Endometrium (tissue), 2 donors: Measurements from ENCODE around the gene ATRN.
A peak's percentile ranks its signal among the peaks of the same experiment; 100 is the strongest.

Experiments used
- FAIRE-seq: peaks from 2 replicates; lab custom pipeline; 2012; peaks lifted over from hg19 to GRCh38; lab: Jason Lieb, UNC
- donor health status: control.
- donor health status: control.

ATRN gene

GRCh38 chr20:3658716-3659491, 188.1 kb downstream of the ATRN start:
- FAIRE-seq, result no peak

DNA sequence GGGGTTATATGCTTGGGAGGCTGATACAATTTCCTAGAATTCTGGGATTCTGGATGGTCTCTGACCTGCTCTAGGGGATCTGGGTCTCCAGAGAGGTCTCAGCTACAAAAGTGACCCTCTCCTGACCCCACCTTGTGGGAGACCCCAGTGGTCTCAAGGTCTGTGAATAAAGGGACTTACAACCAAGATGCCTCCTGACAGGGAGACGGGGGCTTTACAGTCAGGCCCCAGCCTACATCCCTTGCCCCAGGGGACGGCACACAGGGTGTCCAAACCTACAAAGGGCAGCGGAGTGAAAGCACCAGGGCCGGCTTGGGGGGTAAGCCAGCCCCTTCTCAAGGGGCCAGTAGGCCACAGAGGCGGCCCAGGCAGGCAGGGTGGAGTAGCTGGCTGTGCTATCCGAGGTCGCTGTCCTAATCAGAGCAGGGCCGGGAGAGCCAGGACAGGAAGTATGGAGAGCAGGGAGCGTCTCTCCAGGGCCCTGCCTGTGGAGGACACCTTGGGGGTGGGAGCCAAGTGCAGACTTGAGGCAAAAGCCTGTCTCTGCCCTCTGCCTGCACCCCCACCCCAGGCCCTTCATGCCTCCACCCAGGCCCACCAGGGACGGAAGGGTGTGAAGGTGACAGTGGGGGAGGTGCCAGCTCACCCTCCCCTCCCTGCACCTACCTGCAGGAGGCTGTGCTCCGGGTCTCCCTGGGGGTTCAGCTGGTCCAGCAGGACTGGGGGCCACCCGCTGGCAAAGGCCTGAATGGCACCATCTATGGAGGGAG, 188.9 kb downstream of the ATRN start:
- FAIRE-seq, result no peak

DNA sequence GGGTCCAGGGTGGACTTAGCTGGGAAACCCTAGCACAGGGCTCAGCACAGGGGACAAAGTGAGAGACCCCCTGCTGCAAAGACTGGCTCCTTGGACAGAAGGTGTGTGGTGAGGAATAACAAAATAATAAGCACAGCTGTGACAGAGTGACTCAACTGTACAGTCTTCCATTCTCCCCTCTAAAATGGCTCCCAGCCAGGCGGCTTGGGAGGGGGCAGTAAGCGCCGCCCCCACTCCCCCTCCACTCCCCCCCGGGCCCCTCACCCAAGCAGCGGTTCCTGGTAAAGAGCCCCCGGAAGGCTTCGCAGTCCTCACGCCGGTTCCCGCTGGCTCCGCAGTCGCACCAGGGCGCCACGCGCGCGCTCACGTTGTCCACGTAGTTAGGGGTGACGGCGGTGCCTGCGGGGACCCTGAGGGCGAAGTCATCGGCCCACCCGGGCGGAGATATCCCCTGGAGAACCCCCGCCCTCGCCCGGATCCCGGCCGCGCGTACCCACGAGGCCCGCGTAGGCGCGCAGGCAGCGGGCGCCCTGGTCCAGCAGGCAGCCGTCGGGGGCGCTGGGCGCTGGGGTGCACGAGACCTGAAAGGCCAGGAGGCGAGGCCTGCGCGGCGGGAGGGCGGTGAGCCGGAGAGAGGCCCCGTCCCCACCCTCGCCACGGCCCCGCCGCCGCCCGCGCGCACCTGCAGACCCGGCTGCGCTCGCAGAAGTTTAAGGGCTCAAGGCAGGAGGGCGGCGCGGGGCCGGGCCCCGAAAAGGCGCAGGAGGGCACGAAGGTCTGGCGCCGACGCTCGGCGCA, 189.6 kb downstream of the ATRN start:
- no peak for FAIRE-seq

DNA sequence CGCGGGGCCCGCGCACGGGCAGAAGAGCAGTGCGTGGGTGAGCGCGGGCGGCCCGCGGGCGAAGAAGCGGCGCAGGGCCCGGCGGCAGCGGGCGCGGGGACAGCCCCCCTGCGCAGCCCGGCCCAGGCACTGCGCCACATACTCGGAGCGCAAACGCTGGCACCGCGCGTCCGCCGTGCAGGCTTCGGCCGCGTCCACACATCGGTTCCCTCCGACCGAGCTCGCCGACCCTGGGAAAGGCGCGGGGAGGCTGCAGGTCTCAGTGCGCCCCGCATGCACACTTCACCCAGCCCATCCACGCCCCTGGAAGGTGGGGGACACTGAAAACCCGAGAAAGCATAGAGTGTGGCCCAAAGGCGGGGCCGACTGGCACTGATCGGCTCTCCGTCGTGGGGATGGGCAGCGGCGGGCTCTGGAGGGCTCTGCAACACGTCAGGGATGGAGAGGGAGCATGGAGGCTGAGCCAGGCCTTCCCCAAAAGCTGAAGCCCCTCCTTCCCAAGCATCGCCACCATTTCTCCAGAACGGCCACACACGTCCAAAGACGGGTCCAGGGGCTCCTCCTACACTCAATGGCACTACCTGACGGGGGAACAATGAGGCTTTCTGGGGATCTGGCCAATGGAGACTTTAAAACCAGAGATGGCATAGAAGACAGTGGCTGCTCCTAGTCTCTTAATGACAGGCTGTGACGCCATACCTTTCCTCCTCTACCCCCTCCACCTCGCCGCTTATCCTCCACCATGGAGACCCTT, 190.4 kb downstream of the ATRN start:
- no peak for FAIRE-seq

DNA sequence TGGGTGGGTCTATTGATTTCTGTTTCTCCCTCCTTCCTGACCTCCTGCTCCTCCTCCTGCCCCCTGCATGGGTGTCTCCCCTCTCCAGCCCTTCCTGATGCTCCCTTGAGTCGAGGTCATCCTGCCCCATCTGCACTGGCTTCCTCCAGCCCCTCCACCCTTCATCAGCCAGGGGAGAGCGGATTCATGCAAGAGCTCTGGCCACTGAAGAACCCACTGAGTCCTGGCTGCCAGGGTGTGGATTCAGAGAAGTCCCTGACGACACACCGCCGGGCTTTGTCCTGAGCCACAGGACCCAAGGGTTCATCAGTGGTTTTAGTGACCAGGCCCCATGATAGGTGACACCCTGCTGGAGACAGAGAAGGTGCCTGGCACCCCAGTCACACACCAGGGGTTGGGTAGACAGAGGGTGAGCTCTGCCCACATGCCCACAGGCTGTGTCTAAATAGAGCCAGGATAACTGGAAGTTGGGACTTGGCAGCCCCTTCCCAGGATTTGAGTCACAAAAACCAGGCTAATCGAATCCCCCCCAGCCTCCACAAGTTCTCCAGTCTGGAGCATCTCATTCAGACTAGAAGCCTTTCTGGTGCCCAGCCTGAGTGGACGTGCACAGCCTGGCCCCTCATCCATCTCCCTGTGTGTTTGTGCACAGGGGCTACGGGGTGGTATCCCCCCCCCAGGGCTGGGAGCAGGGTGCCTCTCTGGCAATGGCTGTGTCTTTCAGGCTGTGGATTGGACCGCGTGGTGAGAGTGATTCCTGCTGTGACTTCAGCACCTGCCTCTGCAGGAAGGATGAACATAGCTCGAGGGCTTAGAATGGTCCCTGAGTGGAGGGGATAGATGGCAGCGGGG, 191.2 kb downstream of the ATRN start:
- FAIRE-seq, result no peak

DNA sequence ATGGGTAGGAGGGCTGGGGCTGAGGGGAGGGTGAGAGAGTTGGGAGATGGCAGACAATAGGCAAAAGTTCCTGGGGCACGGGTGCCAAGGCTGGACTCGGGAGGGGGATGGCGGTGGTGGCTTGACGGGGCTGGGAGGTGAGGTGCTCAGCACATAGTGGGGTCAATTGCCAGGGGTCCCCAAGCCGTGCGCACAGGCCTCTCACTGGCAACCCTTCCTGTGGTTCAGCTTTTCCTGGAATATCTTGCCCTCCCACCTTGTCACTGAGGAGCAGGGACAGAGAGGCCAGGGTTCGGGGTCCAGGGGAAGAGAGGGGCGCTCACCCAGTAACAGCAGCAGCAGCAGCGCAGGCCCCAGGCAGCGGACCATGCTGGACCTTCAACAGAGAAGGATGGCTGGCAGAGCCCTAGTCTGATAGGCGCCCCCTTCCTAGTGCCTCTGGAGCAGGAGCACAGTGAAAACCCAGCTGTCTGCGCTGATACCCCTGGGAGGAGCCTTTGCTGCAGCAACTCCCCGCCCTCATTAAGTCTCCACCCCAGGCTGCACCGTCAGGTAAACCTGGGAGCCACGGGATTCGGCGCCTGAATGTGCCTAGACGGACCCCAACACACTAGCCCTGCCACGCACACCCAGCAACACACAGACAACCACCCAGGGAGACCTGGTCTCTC, 192.3 kb downstream of the ATRN start, which contains the start of gene GFRA4:
GFRA4 (minus strand) TSS at position 369 of the 671 bp plus-strand sequence; CDS start at position 369, 0 bp downstream.
- no peak for FAIRE-seq

GRCh38 chr20:3663858-3664257, 193.0 kb downstream of the ATRN start:
- no peak for FAIRE-seq

DNA sequence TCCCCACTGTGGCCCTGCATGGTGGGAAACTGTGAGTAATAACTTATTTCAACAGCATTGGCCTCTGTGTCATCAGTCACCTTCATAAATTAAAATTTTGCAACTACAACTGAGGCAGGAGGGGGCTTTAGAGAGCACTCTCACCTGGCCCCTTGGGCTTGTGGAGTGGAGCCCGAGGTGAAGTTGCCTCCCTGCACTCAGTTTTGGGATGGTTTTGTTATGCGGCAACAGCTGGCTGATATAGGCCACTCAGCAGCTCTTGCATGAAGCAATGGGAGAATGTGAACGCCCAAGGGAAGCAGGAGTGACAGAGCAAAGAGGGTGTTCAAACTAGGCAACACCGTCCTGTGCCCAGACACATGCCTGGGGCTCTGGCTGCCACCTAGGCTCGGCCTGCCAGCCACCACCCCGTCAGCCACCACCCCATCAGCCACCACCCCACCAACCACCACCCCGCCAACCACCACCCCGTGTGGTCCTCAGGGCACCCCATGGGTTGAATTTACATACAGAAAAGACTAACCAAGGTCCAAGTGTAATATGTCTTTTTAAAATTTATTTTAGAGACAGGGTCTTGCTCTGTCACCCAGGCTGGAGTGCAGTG, 196.7 kb downstream of the ATRN start:
- FAIRE-seq, result no peak

DNA sequence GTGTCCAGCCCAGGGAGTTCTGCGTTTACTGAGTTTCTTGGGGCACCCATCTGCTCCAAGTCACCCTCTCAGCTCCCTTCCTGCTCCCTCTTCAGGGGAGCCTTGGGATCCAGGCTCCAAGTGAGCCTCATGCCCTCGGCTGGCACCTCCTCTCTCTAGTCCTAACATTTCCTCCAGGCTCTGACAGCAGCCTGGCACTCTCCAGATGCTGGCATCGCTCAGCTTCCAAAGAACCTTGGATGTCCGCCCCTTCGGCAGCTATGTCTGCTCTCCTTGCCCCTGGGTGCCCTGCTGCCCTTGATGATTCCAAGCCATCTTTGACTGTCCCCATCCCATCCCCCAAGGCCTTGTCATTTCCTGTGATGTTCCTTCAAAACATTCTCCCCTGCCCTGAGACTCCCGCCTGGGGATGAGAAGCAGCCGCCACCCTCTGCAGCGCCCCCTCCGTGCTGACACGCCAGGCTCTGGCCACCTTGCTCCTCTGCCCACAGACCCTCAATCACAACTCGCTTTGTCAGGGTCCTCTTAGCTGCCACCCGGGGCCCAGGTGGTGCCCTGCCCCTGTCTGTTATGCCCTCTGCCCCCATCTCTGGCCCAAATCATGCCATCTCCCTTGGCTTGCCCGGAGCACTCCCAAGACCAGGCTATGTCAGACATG, 199.0 kb downstream of the ATRN start:
- no peak for FAIRE-seq

DNA sequence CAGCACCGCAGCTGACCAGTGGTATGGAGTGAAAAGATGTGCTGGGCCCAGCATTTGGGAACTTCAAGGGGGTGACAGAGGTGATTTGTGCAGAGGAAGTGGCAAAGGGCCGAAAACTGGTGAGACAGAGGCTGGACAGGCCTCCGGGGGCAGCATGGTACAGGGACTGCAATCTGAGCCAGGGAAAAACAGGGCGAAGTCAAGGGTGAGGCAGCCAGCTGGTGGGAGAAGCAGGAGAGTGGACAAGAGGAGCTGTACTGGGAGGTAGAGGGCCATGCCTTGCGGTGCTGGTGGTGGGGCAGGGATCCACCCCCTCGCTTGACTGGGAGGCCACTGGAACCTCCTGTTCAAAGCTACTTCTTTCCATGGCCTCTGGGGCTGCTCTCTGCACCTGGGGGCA, 199.7 kb downstream of the ATRN start:
- FAIRE-seq, result no peak

DNA sequence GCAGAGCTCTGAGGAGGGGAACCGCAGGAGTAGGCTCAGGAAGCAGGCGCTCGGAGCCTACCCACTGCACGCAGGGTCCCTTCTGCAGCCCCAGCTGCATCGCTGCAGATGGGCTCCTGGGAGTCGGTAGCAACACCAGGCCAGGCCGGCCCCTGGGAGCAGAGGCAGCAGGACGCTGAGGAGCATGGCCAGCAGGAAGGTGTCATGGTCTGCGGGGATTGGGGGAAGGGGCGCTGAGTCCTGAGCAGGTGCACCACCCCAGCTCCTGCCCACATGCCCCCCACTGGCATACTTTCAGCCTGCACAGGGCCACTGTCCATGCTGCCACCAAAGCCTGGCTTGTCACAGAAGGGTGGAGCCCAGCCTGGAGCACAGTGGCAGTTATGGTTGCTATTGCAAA, 200.1 kb downstream of the ATRN start:
- FAIRE-seq, result no peak

- FAIRE-seq, result no peak
Measured at GRCh38 chr20:3671986-3672546, 201.2 kb downstream of the ATRN start.

DNA sequence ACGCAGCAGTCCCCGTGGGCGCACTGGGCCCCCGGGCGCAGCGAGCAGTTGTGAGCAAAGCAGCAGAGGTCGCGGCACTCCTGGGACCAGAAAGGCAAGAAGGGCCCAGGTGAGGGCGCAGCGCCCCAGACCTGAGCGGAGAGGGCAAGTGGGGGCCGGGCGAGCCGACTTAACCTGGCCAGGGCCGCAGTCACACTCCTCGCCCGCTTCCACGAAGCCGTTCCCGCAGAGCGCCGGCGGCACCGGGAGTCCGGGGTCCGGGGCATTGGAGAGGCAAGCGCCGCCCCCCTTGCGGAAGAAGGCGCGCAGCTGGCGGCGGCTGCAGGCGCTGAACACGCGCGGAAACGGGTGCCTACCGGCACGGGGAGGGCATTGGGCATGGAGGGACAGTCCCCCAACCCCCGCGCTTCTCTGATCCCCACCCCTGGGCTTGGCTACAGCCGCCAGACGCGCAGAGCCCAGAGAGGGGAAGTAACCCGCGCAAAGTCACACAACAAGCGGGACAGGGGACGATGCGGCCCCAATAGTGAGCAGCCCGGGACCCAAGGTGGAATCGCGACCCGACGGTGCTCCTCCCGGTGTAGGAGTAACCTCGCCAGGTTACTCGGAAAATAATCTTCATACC, 201.8 kb downstream of the ATRN start:
- no peak for FAIRE-seq

DNA sequence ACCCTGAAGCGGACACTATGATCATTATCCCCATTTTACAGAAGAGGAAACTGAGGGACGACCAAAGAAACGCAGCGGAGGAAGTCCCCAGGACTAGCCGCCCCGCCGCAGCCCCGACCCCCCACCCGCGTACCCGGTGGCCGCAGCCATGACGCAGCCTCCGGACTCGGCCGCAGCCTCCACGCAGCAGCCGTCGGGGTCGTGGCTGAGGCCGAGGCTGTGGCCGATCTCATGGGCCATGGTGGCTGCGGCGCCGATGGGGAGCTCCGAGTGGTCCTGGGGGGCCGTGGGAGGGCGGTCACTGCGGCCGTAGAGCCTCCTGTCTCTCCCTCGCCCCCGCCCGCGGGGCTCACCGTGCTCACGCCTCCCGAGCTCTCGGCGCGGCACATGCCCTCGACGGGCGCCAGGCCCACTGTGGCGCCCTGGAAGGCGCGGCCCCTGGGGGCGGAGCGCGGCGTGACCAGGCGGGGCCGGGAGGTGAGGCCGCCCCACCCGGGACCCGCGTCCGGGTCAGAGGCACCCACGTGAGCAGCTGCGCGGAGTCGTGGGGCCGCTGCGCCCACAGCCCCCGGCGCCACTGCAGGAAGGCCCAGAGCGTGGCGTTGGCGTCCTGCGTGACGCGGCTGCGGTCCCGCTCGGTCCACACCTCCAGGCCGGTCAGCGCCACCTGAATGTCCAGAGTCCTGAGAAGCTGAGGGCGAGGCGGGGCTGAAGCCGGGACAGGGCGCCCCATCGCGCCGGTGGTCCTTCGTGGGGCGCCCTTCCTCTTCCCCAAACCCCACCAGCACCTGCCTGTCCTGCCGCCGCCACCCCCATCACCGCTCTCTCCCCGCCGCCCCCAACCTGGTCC, 202.6 kb downstream of the ATRN start:
- FAIRE-seq, result no peak

DNA sequence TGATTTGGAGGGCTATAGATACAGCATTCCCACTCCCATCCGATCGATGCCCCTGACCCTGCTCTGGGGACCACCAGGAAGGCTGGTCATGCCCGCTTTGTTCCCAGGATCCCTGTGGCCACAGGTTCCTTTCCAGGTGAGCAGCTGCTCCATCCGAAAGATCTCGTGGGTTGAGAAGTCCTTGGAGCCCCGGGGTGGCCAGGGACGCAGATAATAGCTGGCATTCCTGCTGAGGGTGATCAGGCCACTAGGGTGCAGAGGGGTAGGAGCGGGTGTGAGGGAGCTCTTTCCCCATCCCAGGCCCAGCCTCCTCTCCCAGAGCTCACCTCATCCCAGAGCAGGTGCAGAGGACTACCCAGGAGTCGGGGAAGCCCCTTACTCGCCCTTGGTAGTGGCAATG, 203.6 kb downstream of the ATRN start:
- no peak for FAIRE-seq

DNA sequence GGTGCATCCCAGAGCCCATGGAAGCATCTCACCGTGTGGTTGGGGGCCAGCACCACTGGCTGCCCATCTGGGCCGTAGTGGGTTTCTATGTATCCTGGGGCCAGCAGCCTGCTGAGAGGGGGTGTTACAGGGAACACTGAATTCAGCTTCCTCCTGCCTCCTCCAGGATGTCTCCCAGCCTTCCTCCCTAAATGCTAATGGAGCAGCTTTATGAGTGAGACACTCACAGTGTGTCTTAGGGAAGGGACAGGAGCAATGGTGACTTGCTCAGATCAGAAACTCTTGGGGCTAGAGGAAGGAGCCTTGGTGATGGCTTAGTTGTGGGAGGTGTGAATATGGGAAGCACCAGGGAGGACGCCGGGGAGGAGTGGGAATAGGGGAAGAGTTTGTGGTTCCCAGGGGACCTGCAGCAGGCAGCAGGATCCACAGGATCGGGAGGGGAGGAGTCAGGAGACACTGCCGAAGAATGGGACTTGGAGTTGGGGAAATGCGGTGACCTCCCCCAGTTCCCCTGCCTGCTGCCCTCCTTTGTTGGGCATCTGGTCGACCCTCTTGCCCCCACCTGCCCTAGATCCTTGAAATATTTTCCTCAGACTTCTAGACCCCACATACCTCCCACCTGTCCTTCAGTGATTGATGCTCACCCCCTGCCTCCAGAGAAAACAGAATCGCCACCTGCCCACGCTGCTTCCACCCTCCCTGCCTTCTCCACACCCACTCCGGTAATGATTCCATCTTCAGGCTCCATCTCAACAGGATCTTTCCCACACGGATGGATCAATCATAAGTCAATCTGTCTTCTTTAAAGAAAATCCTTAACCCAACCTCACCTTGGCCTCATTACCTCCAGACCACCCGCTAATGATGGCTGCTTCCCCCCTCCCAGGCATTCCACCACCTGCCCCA, 204.4 kb downstream of the ATRN start:
- no peak for FAIRE-seq

- peak; percentile 77 for FAIRE-seq
Measured at GRCh38 chr20:3677733-3678132, 206.9 kb downstream of the ATRN start.
